ENCODE measurements around the gene SLC29A3.

- TF ChIP-seq CTCF (conservative IDR thresholded peaks at IDR 0.05 in 1 of 2, IDR thresholded peaks at IDR 0.05 in 1 of 2; ENCODE audit: low read depth in 1 of 2, low read length in 2 of 2): no peak
- no peak for TF ChIP-seq EZH2 (IDR thresholded peaks at IDR 0.05; ENCODE audit: low read length, missing control alignments)
These were observed 49.5 kb upstream of the SLC29A3 start for GRCh38 chr10:71269301-71270288.
